ENCODE data around the gene C11orf97. TPM values are rescaled to one million over a fixed set of nuclear protein-coding genes. Genes with fewer than 3 reads are reported as not detected.

Gene C11orf97
- total and polyA plus RNA-seq, 2 of the 13 experiments (the other 11 are each of a cell fraction or from before 2014, with no cell fraction given) = 0.35 TPM; not detected in 1

- TF ChIP-seq HMGXB4 (CRISPR knock-in tag; IDR thresholded peaks at IDR 0.05; ENCODE audit: borderline replicate concordance in 1 of 2, low read depth in 1 of 2) (peak; percentile 49 to 60; a peak in 1 of 4 replicates), ZNF407 (CRISPR knock-in tag; IDR thresholded peaks at IDR 0.05; ENCODE audit: not compliant biosample characterization) (peak; percentile 38), PRDM15 (CRISPR knock-in tag; IDR thresholded peaks at IDR 0.05) (peak; percentile 69; the same call in 1 of the 2 replicates), HINFP (CRISPR knock-in tag; IDR thresholded peaks at IDR 0.05; ENCODE audit: low read depth) (peak; percentile 73), ZNF777 (CRISPR knock-in tag; IDR thresholded peaks at IDR 0.05) (peak; percentile 57; the same call in 1 of the 2 replicates), ZNF619 (CRISPR knock-in tag; IDR thresholded peaks at IDR 0.05) (no peak), DNMT1 (CRISPR knock-in tag; IDR thresholded peaks at IDR 0.05) (no peak), POLR2G (IDR thresholded peaks at IDR 0.05; ENCODE audit: low read depth, low read length) (peak; percentile 68), ASH2L (IDR thresholded peaks at IDR 0.05; ENCODE audit: insufficient read length, low read depth, low read length) (peak; percentile 19), BRD4 (CRISPR knock-in tag; IDR thresholded peaks at IDR 0.05) (no peak), FOXO1 (CRISPR knock-in tag; IDR thresholded peaks at IDR 0.05) (no peak)
These were observed 31.7 kb downstream of the C11orf97 start, which contains the start of gene FUT4 (continued) for GRCh38 chr11:94543695-94544645.

Data from HepG2 (cell line).